ENCODE results near the gene SVEP1. TPM values are rescaled to one million over a fixed set of nuclear protein-coding genes. Genes with fewer than 3 reads are reported as not detected.

The SVEP1 gene
- polyA plus RNA-seq, 3 donors = under 0.01 TPM; not detected in 2

DNA sequence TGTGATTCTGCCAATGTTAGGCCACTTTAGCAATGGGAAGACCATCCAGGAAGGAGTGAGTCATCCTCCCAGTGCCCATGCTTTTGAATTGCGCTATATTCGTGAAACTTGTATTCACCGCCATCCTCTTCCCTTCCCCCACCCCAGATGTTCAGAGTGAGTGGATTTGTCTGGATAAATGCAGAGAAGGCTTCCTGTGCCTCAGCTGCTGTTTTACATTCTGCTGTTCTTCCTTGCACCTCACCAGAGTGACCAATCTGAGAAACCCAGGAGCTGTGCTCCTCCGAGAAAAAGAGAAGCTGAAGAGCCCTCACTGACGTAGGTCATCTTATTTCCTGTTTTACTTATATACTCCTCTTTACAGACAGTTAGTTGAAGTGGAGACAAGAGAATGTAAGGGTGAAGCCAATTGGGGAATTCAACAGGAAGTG is 24.6 kb upstream of the SVEP1 start:
- H3K27ac Mint-ChIP-seq = peak overlapping the region in 6 of 7 donors; percentile 88 to 100 (median 97)
- intact Hi-C loops (cut with micrococcal nuclease) = no loop called here
- H3K36me3 Mint-ChIP-seq = no peaks in the 10 kb centered on the region
- peaks cover 0 to 6% (median 0%) of the 10 kb centered on the region in 7 donors for H3K9me3 Mint-ChIP-seq
- no peaks in the 10 kb centered on the region for H3K27me3 ChIP-seq (ENCODE audit: control insufficient read depth in 2 of 2, insufficient read depth in 2 of 2, low read length in 2 of 2)
- WGBS (ENCODE audit: insufficient coverage) = no CpG with 5 or more reads among the region's 5 CpGs
- H3K27ac ChIP-seq (ENCODE audit: low read depth in 1 of 2, low read length in 2 of 2) = peak overlapping the region; percentile 2 to 79
- peaks cover 16% of the 10 kb centered on the region for H3K4me1 Mint-ChIP-seq
- H4K20me1 ChIP-seq (ENCODE audit: insufficient read depth, low read length) = no peaks in the 10 kb centered on the region
- peak overlapping the region; percentile 19 to 58 (median 45) for H3K4me3 ChIP-seq (replicated peaks in 1 of 3; ENCODE audit: low read depth in 2 of 3, low read length in 3 of 3)
- no peaks in the 10 kb centered on the region for H3K9me3 ChIP-seq (replicated peaks in 1 of 2; ENCODE audit: control insufficient read depth in 1 of 2, insufficient read depth in 1 of 2, low read length in 2 of 2)
- TF ChIP-seq, protein P1, sequence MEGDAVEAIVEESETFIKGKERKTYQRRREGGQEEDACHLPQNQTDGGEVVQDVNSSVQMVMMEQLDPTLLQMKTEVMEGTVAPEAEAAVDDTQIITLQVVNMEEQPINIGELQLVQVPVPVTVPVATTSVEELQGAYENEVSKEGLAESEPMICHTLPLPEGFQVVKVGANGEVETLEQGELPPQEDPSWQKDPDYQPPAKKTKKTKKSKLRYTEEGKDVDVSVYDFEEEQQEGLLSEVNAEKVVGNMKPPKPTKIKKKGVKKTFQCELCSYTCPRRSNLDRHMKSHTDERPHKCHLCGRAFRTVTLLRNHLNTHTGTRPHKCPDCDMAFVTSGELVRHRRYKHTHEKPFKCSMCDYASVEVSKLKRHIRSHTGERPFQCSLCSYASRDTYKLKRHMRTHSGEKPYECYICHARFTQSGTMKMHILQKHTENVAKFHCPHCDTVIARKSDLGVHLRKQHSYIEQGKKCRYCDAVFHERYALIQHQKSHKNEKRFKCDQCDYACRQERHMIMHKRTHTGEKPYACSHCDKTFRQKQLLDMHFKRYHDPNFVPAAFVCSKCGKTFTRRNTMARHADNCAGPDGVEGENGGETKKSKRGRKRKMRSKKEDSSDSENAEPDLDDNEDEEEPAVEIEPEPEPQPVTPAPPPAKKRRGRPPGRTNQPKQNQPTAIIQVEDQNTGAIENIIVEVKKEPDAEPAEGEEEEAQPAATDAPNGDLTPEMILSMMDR (IDR thresholded peaks at IDR 0.05) = no peak
- H3K4me3 Mint-ChIP-seq = peak overlapping the region; percentile 79 to 86
- H3K36me3 ChIP-seq (replicated peaks in 1 of 2; ENCODE audit: control insufficient read depth in 1 of 2, insufficient read depth in 2 of 2, low read length in 2 of 2) = no peaks in the 10 kb centered on the region
- H3K4me2 ChIP-seq (replicated peaks; ENCODE audit: extremely low read depth, low read length, poor library complexity, severe bottlenecking) = peak overlapping the region; percentile 52
- DNase-seq = peak; percentile 57 to 87 (median 75)
- H3K4me1 ChIP-seq (ENCODE audit: control insufficient read depth in 1 of 2, insufficient read depth in 2 of 2, low read length in 2 of 2) = peaks cover 6 to 17% of the 10 kb centered on the region in 2 donors
- no peaks in the 10 kb centered on the region for H3K79me2 ChIP-seq (ENCODE audit: insufficient read depth, low read length)
- peak overlapping the region; percentile 19 for H3K9ac ChIP-seq (ENCODE audit: insufficient read depth, low read length, poor library complexity, severe bottlenecking)
- H2AFZ ChIP-seq (ENCODE audit: insufficient read depth, low read depth, low read length, poor library complexity, severe bottlenecking) = peak overlapping the region; percentile 11
- H3K27me3 Mint-ChIP-seq (ENCODE audit: low read depth in 3 of 3) = peaks cover 1 to 6% (median 4%) of the 10 kb centered on the region in 3 donors

DNA sequence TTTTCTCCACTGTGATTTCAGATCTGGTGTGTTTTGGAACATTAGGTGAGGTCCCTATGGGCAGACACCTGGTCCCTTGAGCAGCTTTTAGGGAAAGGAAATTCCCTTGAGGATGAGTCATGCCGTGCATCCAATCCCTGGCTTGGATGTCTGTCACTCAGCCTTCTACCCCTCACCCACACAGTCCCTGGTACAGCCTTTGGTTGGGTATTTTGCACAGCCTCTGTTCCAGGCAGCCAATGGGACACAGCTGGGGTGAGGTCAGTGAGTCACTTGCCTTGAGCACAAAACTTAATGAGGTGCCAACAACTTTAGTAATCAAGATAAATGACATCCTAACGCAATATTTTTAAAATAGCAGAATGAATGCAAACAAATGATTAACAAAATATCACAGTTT is 22.7 kb upstream of the SVEP1 start:
- Histone ChIP-seq H3K36me3 (replicated peaks in 1 of 2; ENCODE audit: control insufficient read depth in 1 of 2, insufficient read depth in 2 of 2, low read length in 2 of 2) (no peaks in the 10 kb centered on the region), H3K27me3 (ENCODE audit: control insufficient read depth in 2 of 2, insufficient read depth in 2 of 2, low read length in 2 of 2) (no peaks in the 10 kb centered on the region), H3K4me1 (ENCODE audit: control insufficient read depth in 1 of 2, insufficient read depth in 2 of 2, low read length in 2 of 2) (peaks cover 6 to 18% of the 10 kb centered on the region in 2 donors), H3K79me2 (ENCODE audit: insufficient read depth, low read length) (no peaks in the 10 kb centered on the region), H3K9ac (ENCODE audit: insufficient read depth, low read length, poor library complexity, severe bottlenecking) (no peak overlapping the region), H3K4me3 (replicated peaks in 1 of 3; ENCODE audit: low read depth in 2 of 3, low read length in 3 of 3) (no peak overlapping the region), H4K20me1 (ENCODE audit: insufficient read depth, low read length) (no peaks in the 10 kb centered on the region), H3K4me2 (replicated peaks; ENCODE audit: extremely low read depth, low read length, poor library complexity, severe bottlenecking) (no peak overlapping the region), H3K9me3 (replicated peaks in 1 of 2; ENCODE audit: control insufficient read depth in 1 of 2, insufficient read depth in 1 of 2, low read length in 2 of 2) (no peaks in the 10 kb centered on the region), H3K27ac (ENCODE audit: low read depth in 1 of 2, low read length in 2 of 2) (no peak overlapping the region), H2AFZ (ENCODE audit: insufficient read depth, low read depth, low read length, poor library complexity, severe bottlenecking) (no peak overlapping the region)
- 75% methylated on average over 1 of the region's 2 CpGs for WGBS (ENCODE audit: insufficient coverage)
- TF ChIP-seq, protein P1 (IDR thresholded peaks at IDR 0.05) = no peak
- intact Hi-C loops (cut with micrococcal nuclease) = no loop called here
- DNase-seq = peak in 1 of 3 donors; percentile 37
- Mint-ChIP-seq H3K27me3 (ENCODE audit: low read depth in 3 of 3) (peaks cover 3 to 6% (median 4%) of the 10 kb centered on the region in 3 donors), H3K27ac (peak overlapping the region in 1 of 7 donors; percentile 42), H3K4me3 (no peak overlapping the region), H3K9me3 (peaks cover 0 to 12% (median 4%) of the 10 kb centered on the region in 7 donors), H3K36me3 (no peaks in the 10 kb centered on the region), H3K4me1 (peaks cover 16% of the 10 kb centered on the region)

Measured in CD14-positive monocyte (primary cell).